Astrocyte (in vitro differentiated cells and primary cell): Measurements from ENCODE around the gene TRPM6. TPM values are rescaled to one million over a fixed set of nuclear protein-coding genes. Genes with fewer than 3 reads are reported as not detected.

ENCODE experiments used
- DNase-seq: peaks from one replicate; pipeline ENCODE4 v3.0.0-alpha.2; 2010; ENCODE audit warnings: low read depth
- FAIRE-seq: peaks from 2 replicates; lab custom pipeline; 2011; peaks lifted over from hg19 to GRCh38; lab: Jason Lieb, UNC
- H2AFZ ChIP-seq: 2 replicates; pipeline ENCODE4 v1.6.0; 2012; ENCODE audit warnings: low read depth, low read length, inconsistent platforms
- H3K27ac ChIP-seq: 2 replicates; pipeline ENCODE4 v1.5.1; 2011; ENCODE audit warnings: low read depth, low read length, inconsistent platforms
- H3K27me3 ChIP-seq: 2 replicates; pipeline ENCODE4 v1.6.0; 2011; ENCODE audit warnings: low read length, inconsistent platforms; ENCODE audit not compliant: insufficient read depth
- H3K36me3 ChIP-seq: 2 replicates; pipeline ENCODE4 v1.5.1; 2011; ENCODE audit warnings: low read length, inconsistent platforms; ENCODE audit not compliant: insufficient read depth
- H3K4me1 ChIP-seq: 2 replicates; pipeline ENCODE4 v1.5.1; 2011; ENCODE audit warnings: low read length, inconsistent platforms; ENCODE audit not compliant: insufficient read depth
- H3K4me2 ChIP-seq: 2 replicates; pipeline ENCODE4 v1.6.0; 2012; ENCODE audit warnings: low read length, inconsistent platforms
- H3K4me3 ChIP-seq: 2 replicates; pipeline ENCODE4 v1.5.1; 2011; ENCODE audit warnings: low read depth, mild to moderate bottlenecking, low read length, inconsistent platforms; ENCODE audit not compliant: insufficient read depth
- H3K79me2 ChIP-seq: 2 replicates; pipeline ENCODE4 v1.6.0; 2012; ENCODE audit warnings: mild to moderate bottlenecking, low read length, inconsistent platforms; ENCODE audit not compliant: insufficient read depth
- H3K9ac ChIP-seq: 2 replicates; pipeline ENCODE4 v1.6.0; 2012; ENCODE audit warnings: mild to moderate bottlenecking, low read length, inconsistent platforms
- H3K9me3 ChIP-seq: 2 replicates; pipeline ENCODE4 v1.5.1; 2012; ENCODE audit warnings: low read depth, mild to moderate bottlenecking, low read length, inconsistent platforms; ENCODE audit not compliant: insufficient read depth
- H4K20me1 ChIP-seq: 2 replicates; pipeline ENCODE4 v1.6.0; 2012; ENCODE audit warnings: low read length, inconsistent platforms; ENCODE audit not compliant: insufficient read depth
- H3K27ac Mint-ChIP-seq: one replicate; pipeline ENCODE4 v1.8.0; 2021; ENCODE audit warnings: mild to moderate bottlenecking, mixed read lengths; ENCODE audit not compliant: unreplicated experiment
- H3K27me3 Mint-ChIP-seq: one replicate; pipeline ENCODE4 v1.8.0; 2021; ENCODE audit warnings: low read depth, mixed read lengths; ENCODE audit not compliant: unreplicated experiment
- H3K36me3 Mint-ChIP-seq: one replicate; pipeline ENCODE4 v1.8.0; 2021; ENCODE audit warnings: low read depth, mixed read lengths; ENCODE audit not compliant: unreplicated experiment
- H3K4me1 Mint-ChIP-seq: one replicate; pipeline ENCODE4 v1.8.0; 2021; ENCODE audit warnings: low read depth, mixed read lengths; ENCODE audit not compliant: unreplicated experiment
- H3K4me3 Mint-ChIP-seq: one replicate; pipeline ENCODE4 v1.8.0; 2021; ENCODE audit warnings: mild to moderate bottlenecking, moderate library complexity, mixed read lengths; ENCODE audit not compliant: unreplicated experiment
- H3K9me3 Mint-ChIP-seq: one replicate; pipeline ENCODE4 v1.8.0; 2021; ENCODE audit warnings: mild to moderate bottlenecking, mixed read lengths; ENCODE audit not compliant: unreplicated experiment
- EZH2 ChIP-seq: IDR thresholded peaks from 2 replicates; pipeline ENCODE4 v1.6.1; 2012; ENCODE audit warnings: mild to moderate bottlenecking, low read length, inconsistent platforms; ENCODE audit not compliant: insufficient read depth
- total RNA-seq: library from RNA; stranded (reverse); gene quantifications from 2 replicates; pipeline ENCODE4 v1.2.1, GENCODE V29; 2021
- TF ChIP-seq, protein P1 (sequence below): IDR thresholded peaks from 2 replicates; pipeline ENCODE4 v1.5.1; 2011; ENCODE audit warnings: low read depth, mild to moderate bottlenecking, inconsistent platforms, low read length, moderate library complexity; ENCODE audit not compliant: insufficient read depth

The TRPM6 gene
- total RNA-seq, 1 donor from 2014 or later, result 0.27 TPM

DNA sequence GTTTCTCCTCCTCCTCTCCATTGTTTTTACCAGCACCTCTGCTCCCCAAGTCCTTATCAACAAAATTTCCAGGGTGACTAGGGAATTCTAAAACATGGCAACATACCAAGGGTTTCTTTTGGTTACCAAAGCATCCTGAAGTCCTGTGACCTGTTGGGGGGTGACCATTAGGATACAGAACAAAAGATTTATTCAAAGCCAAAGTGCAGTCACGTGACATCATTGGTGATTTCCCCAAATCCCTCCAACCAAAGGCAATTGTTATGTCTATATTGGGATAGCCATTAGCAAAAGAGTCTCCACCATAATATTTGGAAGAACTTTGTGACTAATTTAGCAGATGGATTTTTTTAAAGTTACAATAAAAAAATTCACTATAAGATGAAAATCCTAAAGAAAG lies 168.4 kb downstream of the TRPM6 start:
- no peaks in the 10 kb centered on the region for H3K9me3 ChIP-seq
- H3K9me3 Mint-ChIP-seq, result no peaks in the 10 kb centered on the region
- H4K20me1 ChIP-seq, result no peaks in the 10 kb centered on the region
- no peaks in the 10 kb centered on the region for H3K36me3 Mint-ChIP-seq
- no peak overlapping the region for H3K4me2 ChIP-seq
- no peak overlapping the region for H3K27ac Mint-ChIP-seq
- TF ChIP-seq EZH2, result no peak
- TF ChIP-seq, protein P1, sequence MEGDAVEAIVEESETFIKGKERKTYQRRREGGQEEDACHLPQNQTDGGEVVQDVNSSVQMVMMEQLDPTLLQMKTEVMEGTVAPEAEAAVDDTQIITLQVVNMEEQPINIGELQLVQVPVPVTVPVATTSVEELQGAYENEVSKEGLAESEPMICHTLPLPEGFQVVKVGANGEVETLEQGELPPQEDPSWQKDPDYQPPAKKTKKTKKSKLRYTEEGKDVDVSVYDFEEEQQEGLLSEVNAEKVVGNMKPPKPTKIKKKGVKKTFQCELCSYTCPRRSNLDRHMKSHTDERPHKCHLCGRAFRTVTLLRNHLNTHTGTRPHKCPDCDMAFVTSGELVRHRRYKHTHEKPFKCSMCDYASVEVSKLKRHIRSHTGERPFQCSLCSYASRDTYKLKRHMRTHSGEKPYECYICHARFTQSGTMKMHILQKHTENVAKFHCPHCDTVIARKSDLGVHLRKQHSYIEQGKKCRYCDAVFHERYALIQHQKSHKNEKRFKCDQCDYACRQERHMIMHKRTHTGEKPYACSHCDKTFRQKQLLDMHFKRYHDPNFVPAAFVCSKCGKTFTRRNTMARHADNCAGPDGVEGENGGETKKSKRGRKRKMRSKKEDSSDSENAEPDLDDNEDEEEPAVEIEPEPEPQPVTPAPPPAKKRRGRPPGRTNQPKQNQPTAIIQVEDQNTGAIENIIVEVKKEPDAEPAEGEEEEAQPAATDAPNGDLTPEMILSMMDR, result no peak
- no peak overlapping the region for H3K4me3 Mint-ChIP-seq
- H3K27me3 ChIP-seq, result no peaks in the 10 kb centered on the region
- no peaks in the 10 kb centered on the region for H3K27me3 Mint-ChIP-seq
- H2AFZ ChIP-seq, result no peak overlapping the region
- H3K27ac ChIP-seq, result no peak overlapping the region
- no peaks in the 10 kb centered on the region for H3K4me1 Mint-ChIP-seq
- FAIRE-seq (no peak), DNase-seq (no peak)
- no peaks in the 10 kb centered on the region for H3K36me3 ChIP-seq
- H3K79me2 ChIP-seq, result no peaks in the 10 kb centered on the region
- H3K4me3 ChIP-seq, result no peak overlapping the region
- no peaks in the 10 kb centered on the region for H3K4me1 ChIP-seq
- H3K9ac ChIP-seq, result no peak overlapping the region

DNA sequence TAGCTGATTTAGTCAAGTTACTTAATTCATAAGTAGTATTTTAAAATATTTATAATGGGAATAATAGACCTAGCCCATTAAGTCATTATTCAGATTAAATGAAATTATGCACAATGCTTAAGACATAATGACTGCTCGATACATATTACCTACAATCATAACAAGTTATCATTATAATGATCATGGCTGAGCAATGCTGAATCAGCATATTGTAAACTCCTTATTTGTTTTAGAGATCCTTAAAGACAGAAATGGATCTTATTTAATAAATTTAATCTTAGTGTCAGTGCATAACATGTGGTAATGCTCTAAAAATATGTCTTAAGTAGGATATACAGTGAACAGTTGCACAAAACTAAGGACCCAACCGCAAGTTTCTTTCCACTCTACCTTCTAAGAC lies 169.0 kb downstream of the TRPM6 start:
- H3K36me3 ChIP-seq, result no peaks in the 10 kb centered on the region

DNA sequence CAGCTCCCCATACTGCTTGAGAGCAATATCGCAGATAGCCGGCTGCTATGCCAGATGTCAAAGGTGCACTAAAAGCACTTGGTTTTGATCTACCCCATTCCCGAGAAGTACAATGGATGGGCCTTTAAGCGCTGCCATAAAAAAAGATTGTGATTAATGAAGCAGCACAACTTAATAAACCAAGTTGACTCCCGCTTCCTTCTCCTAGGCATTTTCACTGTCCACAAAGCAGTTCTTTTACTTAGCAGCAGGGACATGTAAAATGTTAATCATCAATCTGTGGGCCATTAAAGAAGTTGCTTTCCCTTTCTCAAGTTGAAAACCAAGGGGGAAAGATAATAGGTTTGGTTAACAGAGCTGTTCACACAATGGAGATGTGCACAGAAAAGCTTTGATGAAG lies 176.4 kb downstream of the TRPM6 start:
- Histone ChIP-seq H3K36me3 (no peaks in the 10 kb centered on the region), H3K27ac (no peak overlapping the region), H3K9me3 (no peaks in the 10 kb centered on the region), H3K4me1 (no peaks in the 10 kb centered on the region), H4K20me1 (no peaks in the 10 kb centered on the region), H2AFZ (no peak overlapping the region), H3K9ac (no peak overlapping the region), H3K4me3 (no peak overlapping the region), H3K27me3 (no peaks in the 10 kb centered on the region), H3K4me2 (no peak overlapping the region), H3K79me2 (no peaks in the 10 kb centered on the region)
- FAIRE-seq (no peak), DNase-seq (no peak)
- no peaks in the 10 kb centered on the region for H3K4me1 Mint-ChIP-seq
- H3K4me3 Mint-ChIP-seq, result no peak overlapping the region
- no peak for TF ChIP-seq EZH2
- TF ChIP-seq, protein P1, result no peak
- H3K36me3 Mint-ChIP-seq, result no peaks in the 10 kb centered on the region
- H3K27me3 Mint-ChIP-seq, result no peaks in the 10 kb centered on the region
- no peak overlapping the region for H3K27ac Mint-ChIP-seq
- no peaks in the 10 kb centered on the region for H3K9me3 Mint-ChIP-seq

More for the DNA sequence above, 169.0 kb downstream of the TRPM6 start:
- H3K4me1 Mint-ChIP-seq, result no peaks in the 10 kb centered on the region
- Histone ChIP-seq H3K27me3 (no peaks in the 10 kb centered on the region), H3K9me3 (no peaks in the 10 kb centered on the region), H3K27ac (no peak overlapping the region), H4K20me1 (no peaks in the 10 kb centered on the region), H2AFZ (no peak overlapping the region), H3K4me1 (no peaks in the 10 kb centered on the region), H3K4me3 (no peak overlapping the region), H3K4me2 (no peak overlapping the region), H3K79me2 (no peaks in the 10 kb centered on the region), H3K9ac (no peak overlapping the region)
- TF ChIP-seq EZH2, result no peak
- TF ChIP-seq, protein P1, result no peak
- no peaks in the 10 kb centered on the region for H3K36me3 Mint-ChIP-seq
- H3K4me3 Mint-ChIP-seq, result no peak overlapping the region
- H3K9me3 Mint-ChIP-seq, result no peaks in the 10 kb centered on the region
- FAIRE-seq (no peak), DNase-seq (no peak)
- H3K27ac Mint-ChIP-seq, result no peak overlapping the region
- no peaks in the 10 kb centered on the region for H3K27me3 Mint-ChIP-seq
